ENCODE data around the gene TMEM45A.
A peak's percentile ranks its signal among the peaks of the same experiment; 100 is the strongest.

TMEM45A gene

GRCh38 chr3:100518983-100519382 lies 26.6 kb downstream of the TMEM45A start:
- no peak for DNase-seq (ENCODE audit: low read depth)
- H3K4me3 ChIP-seq (ENCODE audit: low read depth, low read length) = no peak overlapping the region
- TF ChIP-seq, protein P1, sequence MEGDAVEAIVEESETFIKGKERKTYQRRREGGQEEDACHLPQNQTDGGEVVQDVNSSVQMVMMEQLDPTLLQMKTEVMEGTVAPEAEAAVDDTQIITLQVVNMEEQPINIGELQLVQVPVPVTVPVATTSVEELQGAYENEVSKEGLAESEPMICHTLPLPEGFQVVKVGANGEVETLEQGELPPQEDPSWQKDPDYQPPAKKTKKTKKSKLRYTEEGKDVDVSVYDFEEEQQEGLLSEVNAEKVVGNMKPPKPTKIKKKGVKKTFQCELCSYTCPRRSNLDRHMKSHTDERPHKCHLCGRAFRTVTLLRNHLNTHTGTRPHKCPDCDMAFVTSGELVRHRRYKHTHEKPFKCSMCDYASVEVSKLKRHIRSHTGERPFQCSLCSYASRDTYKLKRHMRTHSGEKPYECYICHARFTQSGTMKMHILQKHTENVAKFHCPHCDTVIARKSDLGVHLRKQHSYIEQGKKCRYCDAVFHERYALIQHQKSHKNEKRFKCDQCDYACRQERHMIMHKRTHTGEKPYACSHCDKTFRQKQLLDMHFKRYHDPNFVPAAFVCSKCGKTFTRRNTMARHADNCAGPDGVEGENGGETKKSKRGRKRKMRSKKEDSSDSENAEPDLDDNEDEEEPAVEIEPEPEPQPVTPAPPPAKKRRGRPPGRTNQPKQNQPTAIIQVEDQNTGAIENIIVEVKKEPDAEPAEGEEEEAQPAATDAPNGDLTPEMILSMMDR (IDR thresholded peaks at IDR 0.05; ENCODE audit: insufficient read depth, low read depth, low read length, missing control alignments) = no peak

GRCh38 chr3:100521439-100521845 lies 29.0 kb downstream of the TMEM45A start:
- DNase-seq (ENCODE audit: low read depth) = peak; percentile 9

GRCh38 chr3:100522125-100522524 lies 29.7 kb downstream of the TMEM45A start:
- H3K4me3 ChIP-seq (ENCODE audit: low read depth, low read length) = no peak overlapping the region
- TF ChIP-seq, protein P1 (IDR thresholded peaks at IDR 0.05; ENCODE audit: insufficient read depth, low read depth, low read length, missing control alignments) = no peak
- no peak for DNase-seq (ENCODE audit: low read depth)

More at GRCh38 chr3:100521439-100521845, 29.0 kb downstream of the TMEM45A start:
- no peak overlapping the region for H3K4me3 ChIP-seq (ENCODE audit: low read depth, low read length)
- TF ChIP-seq, protein P1 (IDR thresholded peaks at IDR 0.05; ENCODE audit: insufficient read depth, low read depth, low read length, missing control alignments) = no peak

DNA sequence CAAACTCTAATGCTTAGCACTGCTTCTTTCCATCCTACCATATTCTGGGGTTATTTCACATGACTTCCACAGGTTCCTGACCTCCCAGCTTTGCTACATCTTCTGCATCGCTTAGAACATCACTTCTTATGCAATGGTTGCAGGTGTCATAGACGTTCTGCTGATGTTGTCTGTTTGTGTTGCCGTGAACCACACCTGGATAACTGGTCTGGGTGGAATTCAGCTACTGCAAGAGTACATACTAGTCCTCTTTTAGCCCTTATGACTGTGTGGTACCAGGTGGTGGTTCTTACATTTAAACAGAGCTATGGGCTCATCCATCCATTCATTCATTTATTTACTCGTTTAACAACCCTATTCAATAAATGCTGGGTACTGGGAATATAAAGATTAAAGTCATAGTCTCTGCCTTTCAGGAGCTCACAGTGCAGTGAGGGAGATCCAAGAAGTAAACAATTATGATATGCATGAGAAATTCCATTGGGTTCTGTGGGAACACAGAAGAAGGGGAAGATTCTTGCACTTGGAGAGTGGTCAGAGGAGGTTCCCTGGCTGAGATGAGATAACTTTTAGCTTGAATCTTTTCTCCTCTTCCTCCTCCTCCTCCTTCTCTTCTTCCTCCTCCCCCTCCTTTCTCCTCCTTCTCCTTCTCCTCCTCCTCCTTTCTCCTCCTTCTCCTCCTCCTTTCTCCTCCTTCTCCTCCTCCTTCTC lies 30.8 kb downstream of the TMEM45A start:
- H3K4me3 ChIP-seq (ENCODE audit: low read depth, low read length) = no peak overlapping the region
- DNase-seq (ENCODE audit: low read depth) = no peak
- TF ChIP-seq, protein P1 (IDR thresholded peaks at IDR 0.05; ENCODE audit: insufficient read depth, low read depth, low read length, missing control alignments) = no peak

GRCh38 chr3:100525753-100526612 lies 33.6 kb downstream of the TMEM45A start:
- no peak for DNase-seq (ENCODE audit: low read depth)
- TF ChIP-seq, protein P1 (IDR thresholded peaks at IDR 0.05; ENCODE audit: insufficient read depth, low read depth, low read length, missing control alignments) = no peak
- H3K4me3 ChIP-seq (ENCODE audit: low read depth, low read length) = no peak overlapping the region

DNA sequence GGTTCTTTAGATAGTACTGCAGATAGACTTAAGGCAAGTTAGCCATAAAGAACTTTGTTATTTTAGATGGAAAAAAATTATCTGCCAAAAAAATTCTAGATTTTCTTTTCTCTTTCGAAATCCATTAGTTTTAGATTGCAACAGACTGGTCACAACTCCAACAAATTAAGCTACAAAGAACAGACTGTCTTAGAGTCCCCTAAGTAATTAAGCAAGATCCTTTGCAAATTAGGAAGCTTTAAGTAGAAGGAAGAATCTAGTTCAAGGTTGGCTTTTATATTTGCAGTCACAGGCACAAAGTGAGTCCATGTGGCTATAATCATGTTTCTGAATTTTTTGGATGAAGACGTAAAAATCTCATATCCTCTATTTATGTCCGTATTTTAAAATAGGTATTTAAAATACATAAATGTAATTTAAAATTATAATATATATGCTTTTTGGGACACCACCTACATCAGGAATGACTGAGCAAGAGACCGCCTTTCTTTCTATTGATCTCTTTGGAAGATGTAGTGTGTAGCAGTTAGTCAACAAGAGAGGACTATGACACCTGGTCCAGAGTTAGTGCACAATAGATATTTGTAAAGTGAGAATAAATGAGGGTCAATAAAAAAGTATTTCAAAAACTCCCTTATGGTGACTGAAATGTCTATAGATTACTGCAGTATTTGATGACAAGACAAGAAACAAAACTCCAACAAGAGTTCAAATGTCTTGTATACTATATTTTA lies 34.4 kb downstream of the TMEM45A start:
- no peak for DNase-seq (ENCODE audit: low read depth)
- TF ChIP-seq, protein P1 (IDR thresholded peaks at IDR 0.05; ENCODE audit: insufficient read depth, low read depth, low read length, missing control alignments) = no peak
- no peak overlapping the region for H3K4me3 ChIP-seq (ENCODE audit: low read depth, low read length)

Data from GM12865 (cell line).